GM19468 (cell line): ENCODE data around the gene WNK1.

Source experiments
- ATAC-seq: cut with Tn5 transposase; IDR thresholded peaks from one replicate; pipeline ENCODE4 v1.9.1; 2021; ENCODE audit warnings: mild to moderate bottlenecking, moderate library complexity, moderate number of reproducible peaks; ENCODE audit not compliant: unreplicated experiment; ENCODE audit errors: extremely low read depth

The WNK1 gene

DNA sequence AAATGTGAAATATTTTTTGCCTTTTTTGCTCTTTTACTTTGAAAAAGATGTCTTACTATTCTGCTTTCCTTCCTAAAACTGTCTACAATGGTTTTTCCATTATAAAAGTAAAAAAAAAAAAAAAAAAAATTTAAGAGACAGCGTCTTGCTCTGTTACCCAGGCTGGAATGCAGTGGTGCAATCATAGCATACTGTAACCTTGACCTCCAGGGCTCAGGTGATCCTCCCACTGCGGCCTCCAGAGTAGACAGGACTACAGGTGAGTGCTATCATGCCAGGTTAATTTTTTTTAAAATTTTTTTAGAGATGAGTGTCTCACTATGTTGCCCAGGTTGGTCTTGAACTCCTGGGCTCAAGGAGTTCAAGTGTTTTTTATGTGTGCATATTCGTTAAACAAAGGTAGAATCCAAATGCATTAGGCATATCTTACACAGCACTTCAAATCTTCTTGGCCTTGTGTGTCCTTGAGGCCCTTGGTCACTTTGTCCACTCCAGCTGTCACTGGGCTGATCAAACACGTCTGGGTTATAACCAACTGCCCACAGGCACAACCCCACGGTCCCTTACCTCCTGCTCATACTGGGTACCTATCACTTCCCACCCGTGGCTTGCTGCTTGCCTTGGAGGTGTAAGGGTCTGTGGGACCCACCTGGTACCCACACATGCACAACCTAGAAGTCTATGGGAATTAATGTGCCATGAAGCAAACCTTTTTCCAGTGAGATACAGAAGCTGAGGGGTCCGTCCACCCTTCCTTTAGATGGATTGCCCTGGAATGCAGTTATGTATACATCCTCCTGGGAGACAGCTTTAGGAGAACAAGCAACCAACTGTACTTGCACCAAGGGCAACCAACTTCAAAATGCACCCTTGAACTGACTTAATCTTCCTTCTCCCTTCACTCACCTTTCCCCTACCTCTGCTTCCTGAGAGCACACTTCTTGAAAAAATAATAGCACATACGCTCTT lies 184.3 kb downstream of the WNK1 start:
- ATAC-seq = no peak

DNA sequence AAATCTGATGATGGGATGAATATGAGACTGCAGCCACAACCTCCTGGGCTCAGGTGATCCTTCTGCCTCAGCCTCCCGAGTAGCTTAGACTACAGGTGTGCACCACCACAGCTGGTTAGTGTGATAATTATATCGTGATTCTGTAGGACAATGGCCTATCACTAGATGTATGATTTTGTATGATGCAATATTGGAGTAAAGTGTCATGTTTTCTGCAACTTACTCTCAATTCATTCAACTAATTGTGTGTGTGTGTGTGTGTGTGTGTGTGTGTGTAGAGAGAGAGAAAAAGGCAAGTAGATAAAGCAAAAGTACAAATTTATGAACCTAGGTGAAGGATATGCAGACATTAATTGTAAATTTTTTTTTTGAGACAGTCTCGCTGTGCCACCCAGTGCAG lies 186.4 kb downstream of the WNK1 start:
- ATAC-seq = no peak

DNA sequence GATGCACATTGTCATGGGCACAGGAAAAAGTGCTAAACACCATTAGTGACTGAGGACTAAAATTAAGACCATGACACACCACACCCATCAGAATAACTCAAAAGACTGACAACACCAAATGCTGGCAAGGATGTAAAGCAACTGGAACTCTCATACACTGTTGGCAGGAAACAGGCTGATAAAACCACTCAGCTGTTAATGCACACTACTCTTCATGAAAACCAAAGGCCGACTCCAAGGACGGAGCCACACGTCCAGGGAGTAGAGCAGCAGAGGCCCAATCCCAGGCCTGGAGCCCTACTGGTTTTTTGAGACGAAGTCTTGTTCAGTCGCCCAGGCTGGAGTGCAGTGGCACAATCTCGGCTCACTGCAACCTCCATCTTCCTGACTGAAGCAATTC lies 190.7 kb downstream of the WNK1 start:
- ATAC-seq = no peak

DNA sequence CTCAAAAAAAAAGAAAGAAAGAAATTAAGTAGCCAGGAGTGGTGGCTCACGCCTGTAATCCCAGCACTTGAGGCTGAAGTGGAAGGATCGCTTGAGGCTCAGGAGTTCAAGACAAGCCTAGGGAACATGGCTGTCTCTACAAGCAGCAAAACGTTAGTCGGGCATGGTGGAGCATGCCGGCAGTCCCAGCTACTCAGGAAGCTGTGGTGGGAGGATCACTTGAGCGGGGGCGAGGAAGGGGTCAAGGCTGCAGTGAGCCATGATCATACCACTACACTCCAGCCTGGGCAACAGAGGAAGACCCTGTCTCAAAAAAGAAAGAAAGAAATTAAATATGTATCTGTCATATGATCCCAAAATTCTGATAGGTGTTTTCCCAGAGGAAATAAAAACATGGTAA lies 191.8 kb downstream of the WNK1 start:
- no peak for ATAC-seq

DNA sequence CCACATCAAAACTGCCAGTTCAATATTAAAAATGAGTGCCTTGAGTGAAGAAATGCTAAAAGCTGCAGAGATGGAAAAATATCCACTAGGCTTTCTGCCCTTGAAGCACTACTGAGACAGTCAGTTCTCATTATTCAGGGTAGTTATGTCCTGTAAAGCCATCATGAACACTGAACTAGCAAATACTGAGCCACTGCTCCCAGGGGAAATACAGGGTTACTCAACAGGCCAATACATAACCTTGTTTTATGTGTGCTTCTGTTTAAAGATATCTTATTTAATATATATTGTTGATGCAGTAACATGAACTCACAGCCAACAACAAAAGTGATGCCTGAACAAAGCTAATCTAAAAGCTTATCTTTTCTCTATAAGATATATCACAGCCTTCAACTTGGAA lies 193.8 kb downstream of the WNK1 start:
- no peak for ATAC-seq

DNA sequence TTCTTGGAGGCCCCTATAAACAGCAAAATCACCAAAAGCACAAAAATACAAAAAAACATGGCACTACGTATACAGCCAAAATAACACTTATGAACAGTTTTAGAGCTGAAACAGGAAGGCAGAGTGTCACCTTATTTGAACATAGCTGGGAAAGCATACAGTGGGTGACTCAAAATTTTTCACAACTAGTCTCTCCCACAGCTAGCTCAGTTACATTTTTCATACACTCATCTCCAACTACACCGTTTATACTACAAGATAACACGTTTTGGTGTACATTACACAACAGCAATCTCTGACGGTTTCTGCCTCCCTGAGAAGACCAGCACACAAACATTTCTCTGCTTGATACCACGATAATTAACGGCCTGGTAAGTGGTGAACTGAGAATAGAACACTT lies 194.3 kb downstream of the WNK1 start:
- no peak for ATAC-seq

DNA sequence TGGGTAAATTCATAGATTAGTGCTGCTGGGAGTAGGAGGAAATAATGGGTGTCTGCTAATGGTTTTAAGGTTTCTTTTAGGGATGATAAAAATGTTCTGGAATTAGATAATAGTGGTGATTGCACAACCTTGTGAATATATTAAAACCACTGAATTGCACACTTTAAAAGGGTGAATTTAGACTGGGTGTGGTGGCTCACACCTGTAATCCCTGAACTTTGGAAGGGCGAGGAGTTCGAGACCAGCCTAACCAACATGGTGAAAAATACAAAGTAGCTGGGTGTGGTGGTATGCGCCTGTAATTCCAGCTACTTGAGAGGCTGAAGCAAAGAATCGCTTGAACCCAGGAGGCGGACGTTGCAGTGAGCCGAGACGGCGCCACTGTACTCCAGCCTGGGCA lies 195.9 kb downstream of the WNK1 start:
- no peak for ATAC-seq

DNA sequence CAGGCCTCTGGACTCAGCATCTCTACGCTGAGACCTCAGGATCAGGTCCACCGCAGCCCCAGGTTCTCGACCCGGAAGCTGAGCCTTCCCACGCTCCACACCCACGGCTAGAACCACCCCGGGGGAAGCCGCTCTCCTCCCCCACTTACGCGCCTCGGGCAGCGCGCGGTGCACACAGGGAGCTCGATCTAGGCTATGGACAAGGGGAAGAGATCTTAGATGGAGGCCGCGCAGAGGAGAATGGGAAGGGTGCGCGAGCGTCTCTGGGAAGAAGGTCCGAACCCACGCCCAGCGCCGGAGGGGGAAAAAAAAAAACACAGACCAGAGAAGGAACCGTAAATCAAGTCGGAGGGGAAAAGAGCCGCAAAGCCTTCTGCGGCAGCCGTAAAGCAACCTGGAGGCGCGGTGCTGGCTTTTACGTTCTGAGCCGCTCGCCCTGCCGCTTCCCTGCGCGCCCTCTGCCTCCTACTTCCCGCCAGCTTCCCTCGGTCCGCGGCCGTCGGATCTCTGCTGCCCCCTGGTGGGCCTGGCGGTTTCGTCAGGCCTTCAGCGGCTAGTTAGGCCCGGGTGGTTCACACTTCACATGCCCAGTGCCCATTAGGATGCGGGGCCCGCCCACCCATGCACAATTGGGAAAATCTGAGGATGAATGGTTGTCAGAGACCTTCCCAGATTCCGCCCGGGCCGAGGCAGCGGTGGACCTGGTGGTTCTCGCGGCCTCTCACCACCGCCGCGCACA lies 197.2 kb downstream of the WNK1 start, which contains the start of gene RAD52:
Gene RAD52 (minus strand): TSS at position 242 of the 739 bp plus-strand sequence. CDS start 16,636 bp downstream, outside the sequence.
- ATAC-seq = peak; percentile 57

DNA sequence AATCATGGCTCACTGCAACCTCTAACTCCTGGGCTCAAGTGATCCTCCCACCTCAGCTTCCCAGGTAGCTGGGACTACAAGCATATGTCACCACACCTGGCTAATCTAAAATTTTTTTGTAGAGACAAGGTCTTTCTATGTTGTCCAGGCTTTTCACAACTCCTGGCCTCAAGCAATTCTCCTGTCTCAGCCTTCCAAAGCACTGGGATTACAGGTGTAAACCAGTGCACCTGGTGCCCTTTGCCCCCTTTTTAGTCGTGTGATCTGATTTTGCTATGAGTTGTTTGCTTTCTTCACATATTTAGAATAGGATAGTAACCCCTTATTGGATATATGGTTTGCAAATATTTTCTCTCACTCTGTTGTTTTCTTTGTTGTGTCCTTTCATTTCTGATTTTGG lies 198.8 kb downstream of the WNK1 start:
- ATAC-seq = no peak

DNA sequence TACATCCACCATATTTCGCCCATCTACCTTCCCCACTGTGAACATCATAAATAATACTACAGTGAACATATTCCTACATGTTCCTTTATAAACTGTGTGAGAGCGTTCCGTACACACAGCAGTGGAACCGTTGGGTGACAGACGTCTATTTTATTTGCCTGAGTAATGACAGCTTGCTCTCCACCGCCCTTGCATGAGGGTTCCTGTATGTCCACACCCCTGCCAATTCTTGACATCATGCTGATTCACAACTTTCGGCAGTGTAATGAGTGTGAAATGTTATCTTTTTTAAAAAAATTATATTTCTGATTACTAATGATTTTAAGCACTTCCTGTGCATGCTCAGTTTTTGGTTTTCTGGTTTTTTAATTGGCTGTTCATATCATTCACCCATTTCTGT lies 201.4 kb downstream of the WNK1 start:
- no peak for ATAC-seq

DNA sequence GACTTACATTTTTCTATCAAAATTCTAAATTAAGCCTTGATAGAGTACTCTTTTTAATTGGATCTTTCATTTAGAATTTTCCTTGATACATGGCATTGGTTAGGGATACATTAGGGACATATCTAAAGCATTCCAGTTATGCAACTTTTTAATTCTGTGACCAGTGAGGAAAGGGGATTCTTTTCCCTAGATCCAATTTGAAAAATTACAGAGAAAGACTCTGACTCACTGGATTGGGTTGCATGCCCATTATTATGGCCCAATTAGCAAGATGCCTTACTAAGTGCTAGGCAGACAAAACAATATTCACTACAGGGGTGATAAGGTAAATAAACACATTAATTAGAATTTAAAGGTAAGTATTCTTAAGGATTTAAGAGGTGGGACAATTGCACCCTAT lies 202.4 kb downstream of the WNK1 start:
- ATAC-seq = no peak

DNA sequence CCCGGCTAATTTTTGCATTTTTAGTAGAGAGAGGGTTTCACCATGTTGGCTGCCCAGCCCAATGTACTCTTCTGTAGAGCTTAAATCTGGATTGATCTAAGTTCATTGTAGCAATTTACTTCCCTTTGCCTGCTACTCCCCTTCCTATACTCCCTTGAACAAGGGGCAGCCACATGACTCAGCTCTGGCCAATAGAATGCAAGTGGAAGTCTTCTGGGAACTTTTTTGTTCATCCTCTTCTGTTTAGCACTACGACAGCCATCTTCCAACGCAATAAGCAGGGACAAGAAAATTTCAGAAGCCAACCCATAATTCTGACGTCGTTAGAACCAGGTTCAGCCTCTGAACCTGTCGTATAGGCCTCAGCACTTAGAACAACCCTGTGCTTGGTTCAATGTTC lies 203.6 kb downstream of the WNK1 start:
- ATAC-seq = no peak

DNA sequence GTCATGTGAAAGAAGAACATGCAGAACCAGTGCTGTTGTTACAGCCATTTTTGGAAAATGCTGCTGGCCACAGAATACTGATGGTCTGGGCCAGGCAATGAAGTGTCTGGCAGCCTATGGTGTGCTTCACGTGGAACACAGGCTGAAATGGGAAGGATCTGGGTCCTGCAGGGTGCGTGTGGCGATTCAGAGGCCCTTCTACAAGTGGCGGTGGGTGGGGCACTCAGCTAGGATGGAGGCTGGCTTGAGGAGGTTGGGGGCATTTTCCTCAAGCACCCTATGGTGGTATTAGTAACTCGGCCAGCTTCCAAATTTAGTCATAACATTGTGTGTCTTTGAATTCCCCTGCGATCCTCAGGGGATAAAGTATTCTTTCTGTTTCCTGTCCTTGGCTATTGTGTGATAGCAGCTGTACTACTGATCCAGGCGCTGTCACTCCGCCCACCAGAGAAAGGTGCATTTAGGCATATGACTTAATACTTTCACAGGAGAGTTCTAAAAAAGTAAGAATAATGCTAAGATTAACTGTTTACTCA lies 206.3 kb downstream of the WNK1 start:
- no peak for ATAC-seq
